Dermis microvascular lymphatic vessel endothelial cell (primary cell): ENCODE results near the gene SLC26A9. TPM values are rescaled to one million over a fixed set of nuclear protein-coding genes. Genes with fewer than 3 reads are reported as not detected.
"Not testable (repeated sequence)": the region's sequence is repeated elsewhere in the genome, so short reads cannot be mapped to it uniquely, and the experiment has no call there.

ENCODE experiments used
- DNase-seq, 2 donors: peaks; one replicate each; pipeline versions ENCODE4 v3.0.0 to v3.0.0-alpha.2; 2010; ENCODE audit warnings: low read depth in 2 of 2
- total RNA-seq: library from RNA; depleted of rRNA; stranded (reverse); fragments of >200 nt; gene quantifications from 2 replicates; pipeline ENCODE4 v1.2.1, GENCODE V29; 2014

Gene SLC26A9
- total RNA-seq, 1 donor from 2014 or later, result not detected

DNA sequence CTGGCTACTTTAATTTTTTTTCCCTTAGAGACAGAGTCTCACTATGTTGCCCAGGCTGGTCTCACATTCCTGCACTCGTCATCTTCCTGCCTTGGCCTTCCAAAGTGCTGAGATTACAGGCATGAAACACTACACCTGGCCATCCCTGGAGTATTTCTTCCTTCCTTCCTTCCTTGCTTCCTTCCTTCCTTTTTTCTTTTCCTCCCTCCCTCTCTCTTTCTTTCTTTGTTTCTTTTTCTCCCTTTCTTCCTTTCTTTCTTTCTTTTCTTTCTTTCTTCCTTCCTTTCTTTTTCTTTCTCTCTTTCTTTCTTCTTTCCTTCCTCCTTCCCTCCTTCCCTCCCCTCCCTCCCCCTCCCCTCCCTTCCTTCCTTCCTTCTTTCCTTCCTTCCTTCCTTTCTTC is 46.9 kb downstream of the SLC26A9 start:
- no peak for DNase-seq

DNA sequence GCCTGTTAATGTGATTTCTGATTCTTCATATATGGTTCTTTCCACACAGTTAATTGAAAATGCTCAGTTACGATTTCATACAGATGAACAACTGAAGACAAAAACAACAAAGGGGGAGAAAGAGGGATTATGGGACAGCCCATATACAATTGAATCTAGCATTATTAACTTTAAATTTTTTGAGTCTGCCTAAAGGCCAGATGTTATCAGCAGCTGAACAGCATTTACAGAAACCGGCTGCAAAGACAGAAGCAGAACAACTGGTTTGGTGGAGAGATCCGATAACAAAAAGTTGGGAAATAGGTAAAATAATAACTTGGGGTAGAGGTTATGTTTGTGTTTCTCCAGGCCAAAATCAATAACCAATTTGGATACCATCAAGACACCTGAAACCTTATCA is 49.1 kb downstream of the SLC26A9 start:
- not testable (repeated sequence) for DNase-seq

DNA sequence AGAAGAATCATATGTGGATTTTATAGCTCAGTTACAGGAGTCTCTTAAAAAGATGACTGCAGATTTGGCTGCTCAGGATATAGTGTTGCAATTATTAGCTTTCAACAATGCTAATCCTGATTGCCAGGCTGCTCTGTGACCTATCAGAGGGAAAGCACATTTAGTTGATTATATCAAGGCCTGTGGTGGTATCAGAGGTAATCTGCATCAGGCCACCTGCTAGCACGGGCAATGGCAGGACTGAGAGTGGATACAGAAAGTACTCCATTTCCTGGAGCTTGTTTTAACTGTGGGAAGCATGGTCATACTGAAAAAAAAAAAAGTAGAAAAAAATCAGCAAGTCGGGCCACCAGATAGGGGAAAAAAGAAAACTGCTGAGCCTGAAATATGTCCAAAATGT is 51.1 kb downstream of the SLC26A9 start:
- not testable (repeated sequence) for DNase-seq

GRCh38 chr1:205891481-205891880 is 51.8 kb downstream of the SLC26A9 start:
- not testable (repeated sequence) for DNase-seq

DNA sequence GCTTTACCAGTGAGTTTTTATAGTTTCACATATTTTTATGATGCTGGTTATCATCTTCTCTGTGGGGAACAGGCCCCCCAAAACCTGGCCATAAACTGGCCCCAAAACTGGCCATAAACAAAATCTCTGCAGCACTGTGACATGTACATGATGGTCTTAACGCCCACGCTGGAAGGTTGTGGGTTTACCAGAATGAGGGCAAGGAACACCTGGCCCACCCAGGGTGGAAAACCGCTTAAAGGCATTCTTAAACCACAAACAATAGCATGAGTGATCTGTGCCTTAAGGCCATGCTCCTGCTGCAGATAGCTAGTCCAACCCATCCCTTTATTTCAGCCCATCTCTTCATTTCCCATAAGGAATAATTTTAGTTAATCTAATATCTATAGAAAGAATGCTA is 52.6 kb downstream of the SLC26A9 start:
- DNase-seq, result not testable (repeated sequence)

- peak in 1 of 2 donors; percentile 19 for DNase-seq
Measured at GRCh38 chr1:205889706-205890105, 53.5 kb downstream of the SLC26A9 start.

DNA sequence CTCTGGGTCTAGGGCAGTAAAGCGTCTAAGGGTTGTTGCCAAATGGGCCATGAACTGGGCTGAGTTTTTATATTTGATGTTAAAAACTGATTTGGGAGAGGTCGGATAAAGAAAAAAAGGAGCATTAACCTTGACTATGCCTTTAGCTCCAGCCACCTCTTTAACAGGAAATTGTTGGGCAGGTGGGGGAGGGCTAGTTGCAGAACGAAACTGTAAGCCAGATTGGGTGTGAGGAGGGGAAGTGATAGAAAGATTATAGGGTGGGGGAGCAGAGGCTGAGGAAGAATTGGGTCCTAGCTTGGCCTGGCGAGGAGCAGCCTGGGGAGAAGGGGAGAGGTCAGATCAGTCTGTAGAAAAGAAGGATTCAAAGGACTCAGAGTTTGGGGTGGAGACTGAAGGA is 54.2 kb downstream of the SLC26A9 start:
- not testable (repeated sequence) for DNase-seq

- no peak for DNase-seq
Measured at GRCh38 chr1:205883792-205884191, 59.5 kb downstream of the SLC26A9 start.

DNA sequence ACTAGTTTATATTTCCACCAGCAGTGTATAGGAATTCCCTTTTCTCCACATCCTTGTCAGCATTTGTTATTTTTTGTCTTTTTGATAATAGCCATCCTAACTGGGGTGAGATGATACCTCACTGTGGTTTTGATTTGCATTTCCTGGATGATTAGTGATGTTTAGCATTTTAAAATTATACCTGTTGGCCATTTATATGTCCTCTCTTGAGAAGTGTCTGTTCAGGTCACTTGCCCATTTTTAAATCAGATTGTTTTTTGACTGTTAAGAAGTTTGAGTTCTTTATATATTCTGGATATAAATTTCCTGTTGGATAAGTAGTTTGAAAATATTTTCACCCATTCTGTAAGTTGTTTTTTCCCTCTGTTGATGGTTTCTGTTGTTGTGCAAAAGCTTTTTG is 62.3 kb downstream of the SLC26A9 start:
- DNase-seq, result no peak

DNA sequence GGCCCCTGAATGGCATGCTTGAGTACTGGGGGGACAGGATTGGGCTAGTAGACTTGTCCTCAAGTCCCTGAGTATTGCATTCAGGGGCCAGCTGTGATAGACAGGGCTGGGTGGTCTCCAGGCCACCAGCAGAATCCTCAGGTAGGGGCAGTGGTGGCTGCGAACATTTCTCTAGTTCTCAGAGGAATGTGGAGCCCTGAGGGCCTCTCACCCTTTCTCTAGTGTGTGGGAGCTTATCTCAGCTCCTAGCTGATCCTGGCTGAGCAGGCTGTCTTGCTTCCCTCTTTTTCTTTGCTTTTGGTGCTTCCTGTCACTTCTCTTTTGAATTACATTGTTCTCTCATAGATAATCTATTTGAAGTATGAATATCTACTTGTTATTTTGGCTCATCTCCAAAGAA is 63.3 kb downstream of the SLC26A9 start:
- no peak for DNase-seq

- DNase-seq, result no peak
Measured at GRCh38 chr1:205878026-205878425, 65.2 kb downstream of the SLC26A9 start.

DNA sequence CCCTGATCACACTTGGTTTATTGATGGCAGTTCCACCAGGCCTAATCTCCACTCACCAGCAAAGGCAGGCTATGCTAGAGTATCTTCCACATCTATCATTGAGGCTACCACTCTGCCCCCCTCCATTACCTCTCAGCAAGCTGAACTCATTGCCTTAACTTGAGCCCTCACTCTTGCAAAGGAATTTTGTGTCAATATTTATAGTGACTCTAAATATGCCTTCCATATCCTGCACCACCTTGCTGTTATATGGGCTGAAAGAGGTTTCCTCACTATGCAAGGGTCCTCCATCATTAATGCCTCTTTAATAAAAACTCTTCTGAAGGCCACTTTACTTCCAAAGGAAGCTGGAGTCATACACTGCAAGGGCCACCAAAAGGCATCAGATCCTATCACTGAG is 70.1 kb downstream of the SLC26A9 start:
- not testable (repeated sequence) for DNase-seq

- DNase-seq, result no peak
Measured at GRCh38 chr1:205870236-205870635, 73.0 kb downstream of the SLC26A9 start.

Other genes with a start within 250 kb of the SLC26A9 start
- 85.8 and 128 TPM in 2 replicates for gene NUCKS1, start 193.3 kb downstream of the SLC26A9 start, total RNA-seq
- gene RAB29, start 168.0 kb downstream of the SLC26A9 start, total RNA-seq, result 18.1 and 30.8 TPM in 2 replicates
- 8.1 and 12.3 TPM in 2 replicates for gene SLC41A1, start 130.3 kb downstream of the SLC26A9 start, total RNA-seq
- gene PM20D1, start 93.3 kb downstream of the SLC26A9 start, total RNA-seq, result under 0.01 and 0.25 TPM in 2 replicates
- gene RAB7B, start 59.9 kb upstream of the SLC26A9 start, total RNA-seq, result under 0.01 TPM in 1 of 2 replicates, not detected in the other
- not detected in 2 replicates for gene CTSE, start 80.4 kb upstream of the SLC26A9 start, total RNA-seq
- not detected in 2 replicates for gene RHEX, start 109.7 kb upstream of the SLC26A9 start, total RNA-seq
- not detected in 2 replicates for gene AVPR1B, start 173.9 kb upstream of the SLC26A9 start, total RNA-seq